NK-92 (cell line): ENCODE measurements around the gene POU2F3.

Experiments
- DNase-seq: peaks from one replicate; lab custom pipeline; 2025; ENCODE audit not compliant: unreplicated experiment; lab: John Stamatoyannopoulos, UW

POU2F3 gene

DNA sequence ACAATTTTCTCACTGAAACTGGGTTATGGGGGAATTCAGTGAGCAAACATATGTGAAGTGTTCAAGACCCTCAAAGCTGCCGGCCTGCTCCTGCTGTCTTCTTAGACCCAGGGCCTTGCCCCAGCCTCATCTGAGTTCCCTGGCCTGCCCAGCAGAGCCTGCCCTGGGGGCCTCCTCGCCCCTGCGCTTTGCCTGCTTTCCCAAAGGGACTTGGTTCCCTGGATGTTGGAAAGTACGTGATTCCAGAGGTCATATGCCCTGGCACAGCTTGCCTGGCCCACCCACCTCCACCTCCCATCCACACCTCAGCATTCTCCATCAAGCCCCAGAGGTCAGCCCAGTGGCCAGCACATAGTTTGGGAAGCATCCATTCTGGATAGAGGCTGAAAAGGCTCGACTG, 13.7 kb upstream of the POU2F3 start:
- DNase-seq: no peak

GRCh38 chr11:120226714-120227113, 13.2 kb upstream of the POU2F3 start:
- DNase-seq: no peak

GRCh38 chr11:120227228-120227852, 12.6 kb upstream of the POU2F3 start:
- DNase-seq: no peak

GRCh38 chr11:120228794-120229384, 11.1 kb upstream of the POU2F3 start:
- no peak for DNase-seq

GRCh38 chr11:120229451-120230424, 10.2 kb upstream of the POU2F3 start:
- DNase-seq: no peak

GRCh38 chr11:120230433-120231071, 9.4 kb upstream of the POU2F3 start:
- DNase-seq: no peak

DNA sequence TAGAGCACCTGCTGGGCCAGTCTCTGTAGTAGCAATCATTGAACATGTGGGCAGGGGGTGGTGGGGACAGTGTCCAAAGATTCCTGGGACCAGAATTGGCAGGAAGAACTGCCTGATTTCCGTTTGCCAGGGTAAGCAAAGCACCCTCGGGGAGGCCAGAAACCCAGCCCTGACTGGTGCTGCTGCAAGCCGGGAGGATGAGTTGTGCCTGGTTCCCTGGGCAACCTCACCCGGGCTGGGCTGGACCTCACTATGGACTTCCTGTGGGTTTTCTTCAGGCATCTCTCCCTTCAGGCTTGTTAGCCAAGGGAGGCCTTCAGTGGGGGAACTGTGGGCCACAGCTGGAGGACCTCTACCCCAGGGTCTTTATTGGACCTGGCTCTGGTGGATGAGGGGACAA, 8.0 kb upstream of the POU2F3 start:
- DNase-seq: no peak

DNA sequence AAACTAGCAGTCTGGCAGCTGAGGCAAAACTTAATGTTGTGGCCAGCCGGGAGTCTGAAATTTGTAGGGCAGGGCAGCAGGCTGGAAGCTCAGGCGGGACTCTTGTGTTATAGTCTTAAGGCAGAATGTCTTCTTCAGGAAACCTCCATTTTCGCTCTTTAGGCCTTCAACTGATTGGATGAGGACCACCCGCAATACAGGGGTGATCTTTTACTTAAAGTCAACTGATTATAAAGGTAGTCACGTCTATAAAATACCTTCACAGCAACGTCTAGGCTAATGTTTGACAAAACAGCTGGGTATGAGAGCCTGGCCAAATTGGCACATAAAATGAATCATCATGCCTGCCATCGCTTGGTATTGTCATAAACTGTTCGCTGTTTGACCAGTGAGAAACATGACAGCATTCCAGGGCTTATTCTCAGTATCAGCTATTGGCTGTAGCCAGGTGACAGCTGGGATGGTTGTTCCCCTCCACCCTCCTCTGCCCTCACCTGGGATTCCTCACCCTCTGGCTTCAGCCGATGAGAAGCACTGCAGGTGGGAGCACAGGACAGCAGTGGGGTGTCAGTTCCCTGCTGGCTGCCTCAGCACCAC, 6.6 kb upstream of the POU2F3 start:
- no peak for DNase-seq

DNA sequence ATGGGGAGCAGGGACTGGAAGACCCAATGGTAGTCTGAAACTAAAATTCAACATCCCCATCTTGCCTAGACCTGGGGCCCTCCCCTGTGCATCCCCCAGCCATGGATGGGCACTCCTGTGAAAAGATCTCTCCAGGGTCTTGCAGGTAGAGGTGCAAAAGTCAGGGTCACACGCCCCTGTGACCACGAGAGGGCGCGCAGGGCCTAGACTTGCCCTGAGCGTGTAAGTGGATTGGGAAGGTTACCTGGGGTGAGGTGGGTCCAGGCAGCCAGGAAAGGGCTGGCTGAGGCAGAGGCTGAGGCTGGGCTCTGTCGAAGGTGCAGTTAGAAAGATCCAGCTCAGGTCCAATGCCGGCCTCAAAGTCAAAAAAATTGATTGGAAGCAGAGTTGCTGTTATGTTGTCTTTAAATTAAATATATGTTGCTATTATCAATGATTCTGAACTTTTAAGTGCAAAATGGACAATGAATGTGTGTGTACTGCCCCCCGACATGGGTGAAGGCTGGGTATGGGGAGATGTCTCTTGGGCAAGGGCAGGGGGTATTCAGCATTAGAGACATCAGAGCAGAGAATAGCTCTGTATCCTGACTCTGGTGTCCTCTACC, 4.8 kb upstream of the POU2F3 start:
- no peak for DNase-seq

- no peak for DNase-seq
Measured at GRCh38 chr11:120236169-120237107, 3.5 kb upstream of the POU2F3 start.

DNA sequence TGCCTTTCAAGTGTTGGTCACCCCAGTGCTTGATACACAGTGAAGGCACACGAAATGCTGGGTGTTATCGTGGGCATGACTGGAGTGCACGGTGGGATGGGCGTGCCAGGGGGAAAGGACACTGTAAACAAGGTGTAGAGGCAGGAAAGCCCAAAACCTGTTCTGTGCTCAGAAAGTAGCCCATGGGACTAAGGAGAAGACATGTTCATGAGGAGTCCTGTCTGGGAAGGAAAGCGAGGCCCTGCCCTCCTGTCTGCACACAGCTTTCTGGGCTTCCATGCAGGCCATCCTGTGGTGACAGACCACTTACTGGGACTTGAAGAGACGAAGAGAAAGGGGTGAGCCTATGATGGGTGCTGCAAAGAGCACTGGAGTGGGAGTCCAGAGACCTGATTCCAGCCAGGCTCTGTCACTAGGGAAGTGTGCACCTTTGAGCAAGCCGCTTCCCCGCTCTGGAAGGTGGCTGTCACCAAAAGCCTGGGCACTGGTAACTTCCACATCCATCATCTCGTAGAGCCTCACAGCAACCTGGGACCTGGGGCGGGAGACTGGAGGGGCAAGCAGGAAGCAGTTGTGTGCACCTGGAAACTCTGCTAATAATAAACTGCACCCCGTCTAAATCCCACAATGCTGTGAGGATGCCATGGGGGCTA, 846 bp upstream of the POU2F3 start:
- DNase-seq: no peak

DNA sequence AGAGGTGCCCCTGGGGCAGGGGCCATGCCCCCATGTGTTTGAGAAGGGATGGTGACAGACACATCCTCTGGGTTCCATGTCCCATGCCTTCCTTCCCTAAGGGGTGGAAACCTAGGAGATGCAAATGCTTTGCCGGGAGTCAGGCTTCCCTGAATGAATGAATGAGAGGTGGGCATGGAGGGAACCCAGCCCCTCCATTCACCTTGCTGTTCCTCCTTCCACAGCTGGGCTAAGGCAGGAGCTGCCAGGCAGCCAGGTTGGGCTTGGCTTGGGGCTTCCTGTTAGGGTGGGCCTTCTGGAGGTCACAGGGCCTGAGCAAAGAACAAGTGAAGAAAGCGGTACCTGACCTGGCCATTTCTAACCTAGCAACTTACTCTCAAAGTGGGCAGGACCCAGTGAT, 926 bp downstream of the POU2F3 start:
- DNase-seq: no peak

- DNase-seq: no peak
Measured at GRCh38 chr11:120241277-120241676, 1.3 kb downstream of the POU2F3 start.

- DNase-seq: no peak
Measured at GRCh38 chr11:120243221-120243620, 3.3 kb downstream of the POU2F3 start.

DNA sequence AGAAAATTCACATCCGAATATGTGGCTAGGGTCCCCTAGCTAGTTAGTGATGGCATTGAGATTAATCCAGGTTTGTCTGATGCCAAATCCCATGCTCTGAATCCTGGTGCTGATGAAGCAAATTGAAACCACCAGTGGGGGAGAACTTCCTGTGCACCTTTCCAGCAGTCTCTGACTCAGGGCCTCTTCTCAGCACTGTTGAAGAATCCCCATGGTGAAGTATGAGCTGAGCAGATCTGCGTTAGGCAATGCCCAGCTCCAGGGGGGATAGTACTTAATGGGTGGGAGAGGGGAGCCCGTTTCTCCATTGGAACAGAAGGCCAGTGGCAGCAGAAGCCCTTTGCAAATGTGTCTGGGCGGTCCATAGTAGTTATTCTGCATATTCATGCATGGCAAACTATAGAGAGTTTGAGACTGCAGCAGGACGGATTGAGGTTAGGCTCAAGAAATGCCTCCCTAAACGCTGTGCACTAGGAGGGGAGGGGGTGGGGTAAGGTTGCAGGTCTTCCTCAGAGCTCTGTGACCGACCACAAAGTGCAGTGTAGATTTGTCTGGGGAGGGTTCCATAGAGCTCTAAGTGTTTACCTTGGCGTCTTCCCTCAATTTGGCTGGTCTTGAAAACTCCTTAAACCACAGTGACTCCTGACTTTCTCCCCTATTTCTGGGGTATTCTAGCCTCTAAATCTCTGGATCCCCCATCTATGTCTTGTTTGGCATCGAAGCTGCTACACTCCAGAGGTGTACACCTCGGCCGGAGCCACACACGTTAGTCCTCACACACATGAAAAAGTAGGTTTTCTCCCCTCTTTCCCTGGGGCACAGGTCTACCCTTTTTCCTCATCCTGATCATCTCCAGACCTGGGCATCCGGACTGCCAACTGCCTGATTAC, 4.8 kb downstream of the POU2F3 start:
- no peak for DNase-seq

DNA sequence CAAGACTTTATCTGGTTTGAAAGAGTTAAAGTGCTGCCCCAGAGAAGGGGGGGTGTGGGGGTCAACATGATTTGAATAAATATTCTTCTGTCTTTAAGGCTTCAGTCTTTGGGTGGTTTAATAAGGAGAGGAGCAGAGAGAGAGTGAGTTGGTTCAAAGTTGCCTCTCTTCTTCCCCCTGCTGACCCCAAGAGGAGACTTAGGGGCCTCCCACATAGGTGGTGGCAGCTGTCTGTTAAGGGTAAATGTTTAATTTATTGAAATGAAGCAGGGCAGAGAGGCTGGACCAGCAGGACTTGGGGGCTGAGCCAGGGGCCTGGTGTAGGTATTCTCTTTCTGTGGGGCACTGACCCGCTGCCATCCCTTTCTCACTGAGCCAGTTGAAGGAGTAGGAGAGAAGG, 5.5 kb downstream of the POU2F3 start:
- no peak for DNase-seq

DNA sequence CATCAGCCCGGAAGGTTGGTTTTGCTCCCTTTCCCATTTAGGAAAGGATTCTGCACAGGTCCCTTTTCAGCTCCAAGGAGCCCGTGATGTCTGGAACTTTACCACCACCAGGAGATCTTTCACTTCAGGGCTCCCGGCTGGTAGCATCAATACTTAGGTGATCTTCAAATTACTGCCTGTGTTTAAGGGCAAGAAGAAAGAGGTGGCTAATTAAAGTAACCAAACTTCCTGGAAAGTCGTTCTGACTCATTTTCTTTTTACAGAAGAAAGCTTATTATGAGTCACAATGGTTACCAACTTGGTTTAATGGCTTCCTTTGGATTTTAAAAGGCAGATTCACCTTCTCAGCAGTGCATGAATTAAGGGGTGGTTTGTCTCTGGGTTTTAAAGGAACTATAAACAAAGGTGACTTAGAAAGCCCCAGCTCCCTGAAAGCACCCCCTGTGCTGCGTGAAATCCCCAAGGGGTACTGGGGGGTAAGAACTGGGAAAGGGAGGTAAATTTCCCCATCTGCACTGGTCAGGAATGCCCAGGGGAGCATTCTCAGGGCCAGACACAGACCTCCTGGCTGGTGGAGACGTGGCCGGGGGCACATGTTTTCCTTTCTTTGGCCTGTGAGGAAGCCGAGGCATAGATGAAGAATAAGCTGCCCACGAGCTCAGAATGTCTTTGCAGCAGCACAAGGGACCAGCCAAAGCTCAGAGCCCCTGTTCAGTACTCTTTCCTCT, 8.8 kb downstream of the POU2F3 start:
- DNase-seq: no peak
